PC-9 (cell line): ENCODE results near the gene PLXNA1. TPM values are rescaled to one million over a fixed set of nuclear protein-coding genes. Genes with fewer than 3 reads are reported as not detected.

ENCODE experiments used
- BruUV-seq: library from RNA; stranded (reverse); fragments of 400-500 nt; replicated peaks from 2 replicates; lab custom pipeline; 2021; lab: Mats Ljungman, UMichigan
- CTCF ChIA-PET: fragments of 300-600 bp; sonication (Branson Sonifier 250); formaldehyde crosslinking; loops from one replicate; lab custom pipeline; 2022; ENCODE audit warnings: antibody characterized with exemption; lab: Charles Lee
- POLR2A ChIA-PET: fragments of 300-600 bp; sonication (Branson Sonifier 250); formaldehyde crosslinking; loops from one replicate; lab custom pipeline; 2022; ENCODE audit warnings: antibody characterized with exemption; ENCODE audit not compliant: unreplicated experiment; lab: Charles Lee
- DNase-seq, 2 experiments: peaks; one replicate each; pipeline versions ENCODE4 v3.0.0 to v3.0.0-alpha.2; 2015 to 2022; ENCODE audit warnings: mixed read lengths in 1 of 2
- H2AFZ ChIP-seq: fragments of 200-600 bp; sonication (generic); 2 replicates; pipeline ENCODE4 v1.8.1; 2017; ENCODE audit warnings: antibody characterized with exemption
- H3F3A ChIP-seq: fragments of 200-600 bp; sonication (generic); 2 replicates; pipeline ENCODE4 v1.8.1; 2017; ENCODE audit warnings: antibody characterized with exemption, mild to moderate bottlenecking, low read depth; ENCODE audit not compliant: insufficient read depth
- H3K27ac ChIP-seq: fragments of 200-600 bp; sonication (generic); 2 replicates; pipeline ENCODE4 v1.6.1; 2016; ENCODE audit warnings: mixed run types
- H3K27me3 ChIP-seq: fragments of 200-600 bp; sonication (generic); 2 replicates; pipeline ENCODE4 v1.6.1; 2016; ENCODE audit warnings: low read depth, mixed run types; ENCODE audit not compliant: insufficient read depth
- H3K36me3 ChIP-seq: fragments of 200-600 bp; sonication (generic); 2 replicates; pipeline ENCODE4 v1.6.1; 2016; ENCODE audit warnings: low read depth, mixed run types
- H3K4me1 ChIP-seq: fragments of 200-600 bp; sonication (generic); replicated peaks from 2 replicates; pipeline ENCODE4 v1.6.1; 2016; ENCODE audit warnings: mixed run types; ENCODE audit not compliant: insufficient read depth
- H3K4me2 ChIP-seq: fragments of 200-600 bp; sonication (generic); 2 replicates; pipeline ENCODE4 v1.6.1; 2017; ENCODE audit warnings: mixed run types
- H3K4me3 ChIP-seq: fragments of 200-600 bp; sonication (generic); 2 replicates; pipeline ENCODE4 v1.6.1; 2016; ENCODE audit warnings: mixed run types
- H3K79me2 ChIP-seq: fragments of 200-600 bp; sonication (generic); 2 replicates; pipeline ENCODE4 v1.6.1; 2017; ENCODE audit warnings: low read depth, mixed run types
- H3K9me2 ChIP-seq: fragments of 200-600 bp; sonication (generic); 2 replicates; pipeline ENCODE4 v1.8.1; 2017; ENCODE audit warnings: mild to moderate bottlenecking; ENCODE audit not compliant: insufficient read depth
- H3K9me3 ChIP-seq: fragments of 200-600 bp; sonication (generic); 2 replicates; pipeline ENCODE4 v1.8.1; 2016; ENCODE audit warnings: low read depth; ENCODE audit not compliant: insufficient read depth
- H4K20me1 ChIP-seq: fragments of 200-600 bp; sonication (generic); 2 replicates; pipeline ENCODE4 v1.8.1; 2017; ENCODE audit not compliant: insufficient read depth
- EZH2 ChIP-seq: fragments of 200-600 bp; sonication (generic); IDR thresholded peaks from 2 replicates; pipeline ENCODE4 v1.8.0; 2017; ENCODE audit warnings: antibody characterized with exemption, low read depth
- intact Hi-C: fragments of 100-400 bp; cut with micrococcal nuclease; formaldehyde crosslinking; loops from one replicate; pipeline ENCODE4 v1.10.0; 2022; ENCODE audit not compliant: unreplicated experiment
- total RNA-seq: library from RNA; stranded (reverse); gene quantifications from 2 replicates; pipeline ENCODE4 v1.2.3, GENCODE V29; 2021
- TF ChIP-seq, protein P1 (sequence below): fragments of 200-600 bp; sonication (generic); conservative IDR thresholded peaks from 2 replicates; pipeline ENCODE4 v1.6.1; 2017; ENCODE audit warnings: mixed run types, antibody characterized with exemption, mild to moderate bottlenecking, moderate library complexity

The PLXNA1 gene
- total RNA-seq, 1 experiment from 2014 or later = 88.2 TPM

DNA sequence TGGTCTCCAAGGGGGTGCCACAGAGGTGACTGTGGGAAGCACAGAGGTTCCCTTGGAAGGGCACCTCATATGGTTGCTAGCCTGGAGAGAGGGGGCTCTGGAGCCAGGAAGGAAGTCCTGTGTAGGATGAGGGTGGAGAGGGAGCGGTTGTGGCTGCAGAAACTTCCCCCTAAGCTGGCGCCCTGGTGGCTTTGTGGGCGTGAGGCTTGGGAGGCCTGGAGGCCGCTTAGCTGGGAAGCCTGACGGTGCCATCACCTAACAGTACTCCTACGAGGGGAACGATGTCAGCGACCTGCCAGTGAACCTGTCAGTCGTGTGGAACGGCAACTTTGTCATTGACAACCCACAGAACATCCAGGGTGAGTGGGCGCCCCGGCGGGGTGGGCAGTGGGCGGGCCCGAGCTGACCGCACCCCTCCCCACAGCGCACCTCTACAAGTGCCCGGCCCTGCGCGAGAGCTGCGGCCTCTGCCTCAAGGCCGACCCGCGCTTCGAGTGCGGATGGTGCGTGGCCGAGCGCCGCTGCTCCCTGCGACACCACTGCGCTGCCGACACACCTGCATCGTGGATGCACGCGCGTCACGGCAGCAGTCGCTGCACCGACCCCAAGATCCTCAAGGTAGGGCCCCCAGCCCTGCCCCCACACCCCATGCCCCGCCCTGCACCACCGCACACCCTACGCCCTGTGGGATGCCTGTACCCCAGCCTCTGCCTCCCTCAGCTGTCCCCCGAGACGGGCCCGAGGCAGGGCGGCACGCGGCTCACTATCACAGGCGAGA, 31.0 kb downstream of the PLXNA1 start:
- Histone ChIP-seq H3K36me3 (no peaks in the 10 kb centered on the region), H3K27ac (no peak overlapping the region), H3F3A (no peaks in the 10 kb centered on the region), H3K27me3 (no peaks in the 10 kb centered on the region), H3K4me3 (no peak overlapping the region), H3K79me2 (no peaks in the 10 kb centered on the region), H2AFZ (no peak overlapping the region), H3K4me2 (no peak overlapping the region), H3K4me1 (peaks cover 7% of the 10 kb centered on the region), H4K20me1 (no peaks in the 10 kb centered on the region), H3K9me2 (no peaks in the 10 kb centered on the region), H3K9me3 (no peaks in the 10 kb centered on the region)
- BruUV-seq = no TSS peak
- DNase-seq = no peak
- ChIA-PET CTCF (no interaction called here), POLR2A (no interaction called here)
- intact Hi-C loops = no loop called here
- TF ChIP-seq, protein P1, sequence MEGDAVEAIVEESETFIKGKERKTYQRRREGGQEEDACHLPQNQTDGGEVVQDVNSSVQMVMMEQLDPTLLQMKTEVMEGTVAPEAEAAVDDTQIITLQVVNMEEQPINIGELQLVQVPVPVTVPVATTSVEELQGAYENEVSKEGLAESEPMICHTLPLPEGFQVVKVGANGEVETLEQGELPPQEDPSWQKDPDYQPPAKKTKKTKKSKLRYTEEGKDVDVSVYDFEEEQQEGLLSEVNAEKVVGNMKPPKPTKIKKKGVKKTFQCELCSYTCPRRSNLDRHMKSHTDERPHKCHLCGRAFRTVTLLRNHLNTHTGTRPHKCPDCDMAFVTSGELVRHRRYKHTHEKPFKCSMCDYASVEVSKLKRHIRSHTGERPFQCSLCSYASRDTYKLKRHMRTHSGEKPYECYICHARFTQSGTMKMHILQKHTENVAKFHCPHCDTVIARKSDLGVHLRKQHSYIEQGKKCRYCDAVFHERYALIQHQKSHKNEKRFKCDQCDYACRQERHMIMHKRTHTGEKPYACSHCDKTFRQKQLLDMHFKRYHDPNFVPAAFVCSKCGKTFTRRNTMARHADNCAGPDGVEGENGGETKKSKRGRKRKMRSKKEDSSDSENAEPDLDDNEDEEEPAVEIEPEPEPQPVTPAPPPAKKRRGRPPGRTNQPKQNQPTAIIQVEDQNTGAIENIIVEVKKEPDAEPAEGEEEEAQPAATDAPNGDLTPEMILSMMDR = no peak
- no peak for TF ChIP-seq EZH2

DNA sequence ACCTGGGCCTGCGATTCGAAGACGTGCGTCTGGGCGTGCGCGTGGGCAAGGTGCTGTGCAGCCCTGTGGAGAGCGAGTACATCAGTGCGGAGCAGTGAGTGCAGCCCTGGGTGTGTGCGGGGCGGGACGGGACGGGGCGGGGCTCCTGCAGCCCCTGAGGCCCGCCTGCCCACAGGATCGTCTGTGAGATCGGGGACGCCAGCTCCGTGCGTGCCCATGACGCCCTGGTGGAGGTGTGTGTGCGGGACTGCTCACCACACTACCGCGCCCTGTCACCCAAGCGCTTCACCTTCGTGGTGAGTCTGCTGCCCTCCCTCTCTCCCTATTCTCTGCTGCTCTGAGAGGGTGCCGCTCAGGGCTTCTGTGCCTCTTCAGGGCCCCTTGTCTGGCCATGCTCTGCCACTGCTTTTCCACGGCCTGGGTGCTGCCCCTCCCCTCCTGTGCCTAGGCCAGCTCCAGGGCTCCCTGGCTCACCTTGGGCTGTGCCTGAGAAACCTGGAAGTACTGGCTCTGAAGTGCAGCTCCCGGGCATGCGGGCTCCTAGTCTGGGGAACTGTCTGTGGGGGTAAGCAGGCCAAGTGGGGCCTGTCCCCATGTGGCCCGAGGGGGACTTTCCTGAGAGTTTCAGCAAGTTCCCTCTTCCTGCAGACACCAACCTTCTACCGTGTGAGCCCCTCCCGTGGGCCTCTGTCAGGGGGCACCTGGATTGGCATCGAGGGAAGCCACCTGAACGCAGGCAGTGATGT, 31.8 kb downstream of the PLXNA1 start:
- H3K27ac ChIP-seq = no peak overlapping the region
- no peak overlapping the region for H3K4me3 ChIP-seq
- CTCF ChIA-PET = no interaction called here
- H3K27me3 ChIP-seq = no peaks in the 10 kb centered on the region
- DNase-seq = no peak
- no peaks in the 10 kb centered on the region for H3K9me3 ChIP-seq
- POLR2A ChIA-PET = interaction anchor here (0.6 kb wide), 1 partner anchor 814 kb away, joined by 7 read pairs; no protein-coding TSS in a partner anchor
- H3K4me1 ChIP-seq = peaks cover 7% of the 10 kb centered on the region
- BruUV-seq = no TSS peak
- no peaks in the 10 kb centered on the region for H3K79me2 ChIP-seq
- H3F3A ChIP-seq = no peaks in the 10 kb centered on the region
- peaks cover 2% of the 10 kb centered on the region; the same call in 1 of the 2 replicates for H4K20me1 ChIP-seq
- no peak for TF ChIP-seq EZH2
- TF ChIP-seq, protein P1 = no peak
- no peaks in the 10 kb centered on the region for H3K9me2 ChIP-seq
- intact Hi-C loops = no loop called here
- H3K36me3 ChIP-seq = no peaks in the 10 kb centered on the region
- no peak overlapping the region for H2AFZ ChIP-seq
- H3K4me2 ChIP-seq = no peak overlapping the region

GRCh38 chr3:127015282-127016042, 32.5 kb downstream of the PLXNA1 start:
- no peak overlapping the region for H3K4me3 ChIP-seq
- H3K36me3 ChIP-seq = no peaks in the 10 kb centered on the region
- BruUV-seq = no TSS peak
- H3K27me3 ChIP-seq = no peaks in the 10 kb centered on the region
- ChIA-PET CTCF (no interaction called here), POLR2A (no interaction called here)
- peak in 1 of 2 experiments; percentile 33 for DNase-seq
- no peak overlapping the region for H2AFZ ChIP-seq
- H3F3A ChIP-seq = no peaks in the 10 kb centered on the region
- no peaks in the 10 kb centered on the region for H3K9me2 ChIP-seq
- H3K9me3 ChIP-seq = no peaks in the 10 kb centered on the region
- intact Hi-C loops = no loop called here
- H3K4me2 ChIP-seq = no peak overlapping the region
- no peak overlapping the region for H3K27ac ChIP-seq
- TF ChIP-seq, protein P1 = no peak
- TF ChIP-seq EZH2 = no peak
- peaks cover 7% of the 10 kb centered on the region for H3K4me1 ChIP-seq
- H3K79me2 ChIP-seq = no peaks in the 10 kb centered on the region
- H4K20me1 ChIP-seq = peaks cover 6% of the 10 kb centered on the region; the same call in 1 of the 2 replicates
